Astrocyte (in vitro differentiated cells and primary cell): ENCODE results near the gene POLR2L. TPM values are rescaled to one million over a fixed set of nuclear protein-coding genes. Genes with fewer than 3 reads are reported as not detected.

Experiments used
- DNase-seq: peaks from one replicate; pipeline ENCODE4 v3.0.0-alpha.2; 2010; ENCODE audit warnings: low read depth
- FAIRE-seq: peaks from 2 replicates; lab custom pipeline; 2011; peaks lifted over from hg19 to GRCh38; lab: Jason Lieb, UNC
- H2AFZ ChIP-seq: 2 replicates; pipeline ENCODE4 v1.6.0; 2012; ENCODE audit warnings: low read depth, low read length, inconsistent platforms
- H3K27ac ChIP-seq: 2 replicates; pipeline ENCODE4 v1.5.1; 2011; ENCODE audit warnings: low read depth, low read length, inconsistent platforms
- H3K27me3 ChIP-seq: 2 replicates; pipeline ENCODE4 v1.6.0; 2011; ENCODE audit warnings: low read length, inconsistent platforms; ENCODE audit not compliant: insufficient read depth
- H3K36me3 ChIP-seq: 2 replicates; pipeline ENCODE4 v1.5.1; 2011; ENCODE audit warnings: low read length, inconsistent platforms; ENCODE audit not compliant: insufficient read depth
- H3K4me1 ChIP-seq: 2 replicates; pipeline ENCODE4 v1.5.1; 2011; ENCODE audit warnings: low read length, inconsistent platforms; ENCODE audit not compliant: insufficient read depth
- H3K4me2 ChIP-seq: 2 replicates; pipeline ENCODE4 v1.6.0; 2012; ENCODE audit warnings: low read length, inconsistent platforms
- H3K4me3 ChIP-seq: 2 replicates; pipeline ENCODE4 v1.5.1; 2011; ENCODE audit warnings: low read depth, mild to moderate bottlenecking, low read length, inconsistent platforms; ENCODE audit not compliant: insufficient read depth
- H3K79me2 ChIP-seq: 2 replicates; pipeline ENCODE4 v1.6.0; 2012; ENCODE audit warnings: mild to moderate bottlenecking, low read length, inconsistent platforms; ENCODE audit not compliant: insufficient read depth
- H3K9ac ChIP-seq: 2 replicates; pipeline ENCODE4 v1.6.0; 2012; ENCODE audit warnings: mild to moderate bottlenecking, low read length, inconsistent platforms
- H3K9me3 ChIP-seq: 2 replicates; pipeline ENCODE4 v1.5.1; 2012; ENCODE audit warnings: low read depth, mild to moderate bottlenecking, low read length, inconsistent platforms; ENCODE audit not compliant: insufficient read depth
- H4K20me1 ChIP-seq: 2 replicates; pipeline ENCODE4 v1.6.0; 2012; ENCODE audit warnings: low read length, inconsistent platforms; ENCODE audit not compliant: insufficient read depth
- H3K27ac Mint-ChIP-seq: one replicate; pipeline ENCODE4 v1.8.0; 2021; ENCODE audit warnings: mild to moderate bottlenecking, mixed read lengths; ENCODE audit not compliant: unreplicated experiment
- H3K27me3 Mint-ChIP-seq: one replicate; pipeline ENCODE4 v1.8.0; 2021; ENCODE audit warnings: low read depth, mixed read lengths; ENCODE audit not compliant: unreplicated experiment
- H3K36me3 Mint-ChIP-seq: one replicate; pipeline ENCODE4 v1.8.0; 2021; ENCODE audit warnings: low read depth, mixed read lengths; ENCODE audit not compliant: unreplicated experiment
- H3K4me1 Mint-ChIP-seq: one replicate; pipeline ENCODE4 v1.8.0; 2021; ENCODE audit warnings: low read depth, mixed read lengths; ENCODE audit not compliant: unreplicated experiment
- H3K4me3 Mint-ChIP-seq: one replicate; pipeline ENCODE4 v1.8.0; 2021; ENCODE audit warnings: mild to moderate bottlenecking, moderate library complexity, mixed read lengths; ENCODE audit not compliant: unreplicated experiment
- H3K9me3 Mint-ChIP-seq: one replicate; pipeline ENCODE4 v1.8.0; 2021; ENCODE audit warnings: mild to moderate bottlenecking, mixed read lengths; ENCODE audit not compliant: unreplicated experiment
- EZH2 ChIP-seq: IDR thresholded peaks from 2 replicates; pipeline ENCODE4 v1.6.1; 2012; ENCODE audit warnings: mild to moderate bottlenecking, low read length, inconsistent platforms; ENCODE audit not compliant: insufficient read depth
- total RNA-seq: library from RNA; stranded (reverse); gene quantifications from 2 replicates; pipeline ENCODE4 v1.2.1, GENCODE V29; 2021
- TF ChIP-seq, protein P1 (sequence below): IDR thresholded peaks from 2 replicates; pipeline ENCODE4 v1.5.1; 2011; ENCODE audit warnings: low read depth, mild to moderate bottlenecking, inconsistent platforms, low read length, moderate library complexity; ENCODE audit not compliant: insufficient read depth

POLR2L gene
- total RNA-seq, 1 donor from 2014 or later = 212 TPM

DNA sequence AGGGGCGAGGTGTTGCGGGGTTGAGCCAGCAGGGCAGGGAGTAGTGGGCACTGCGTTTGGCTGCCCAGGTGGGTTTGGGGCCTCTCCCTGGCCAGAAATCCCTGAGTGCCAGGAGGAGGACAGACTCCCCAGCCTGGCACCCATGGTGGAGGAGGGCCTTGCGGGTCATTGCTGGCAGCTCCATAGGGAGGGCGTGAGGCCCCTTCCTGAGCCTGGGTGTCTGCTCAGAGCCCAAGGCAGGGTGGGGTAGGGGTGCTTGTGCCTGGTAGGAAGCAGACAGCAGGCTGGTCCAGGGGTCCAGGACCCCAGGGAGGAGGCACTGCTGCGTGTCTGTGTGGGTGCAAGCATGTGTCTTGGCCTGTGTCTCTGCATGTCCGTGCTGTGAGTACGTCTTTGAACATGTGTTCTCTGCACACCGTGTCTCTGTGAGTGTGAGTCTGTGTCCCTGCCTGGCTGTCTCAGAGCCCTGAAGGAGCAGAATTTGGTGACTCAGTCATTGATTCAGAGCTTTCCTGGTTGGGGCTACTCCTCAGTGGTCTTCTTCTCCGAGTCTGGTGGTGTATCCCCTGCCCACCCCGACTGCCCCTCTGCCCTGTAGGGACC lies 4.3 kb upstream of the POLR2L start:
- Histone ChIP-seq H3K9me3 (no peaks in the 10 kb centered on the region), H3K79me2 (peaks cover 39% of the 10 kb centered on the region), H3K4me2 (peak overlapping the region; percentile 88), H3K36me3 (no peaks in the 10 kb centered on the region), H3K4me3 (no peak overlapping the region), H3K27ac (no peak overlapping the region), H4K20me1 (peaks cover 67% of the 10 kb centered on the region), H3K9ac (peak overlapping the region; percentile 94), H3K4me1 (peaks cover 45% of the 10 kb centered on the region), H3K27me3 (no peaks in the 10 kb centered on the region), H2AFZ (no peak overlapping the region)
- no peaks in the 10 kb centered on the region for H3K9me3 Mint-ChIP-seq
- H3K4me1 Mint-ChIP-seq = peaks cover 6% of the 10 kb centered on the region
- TF ChIP-seq EZH2 = no peak
- TF ChIP-seq, protein P1, sequence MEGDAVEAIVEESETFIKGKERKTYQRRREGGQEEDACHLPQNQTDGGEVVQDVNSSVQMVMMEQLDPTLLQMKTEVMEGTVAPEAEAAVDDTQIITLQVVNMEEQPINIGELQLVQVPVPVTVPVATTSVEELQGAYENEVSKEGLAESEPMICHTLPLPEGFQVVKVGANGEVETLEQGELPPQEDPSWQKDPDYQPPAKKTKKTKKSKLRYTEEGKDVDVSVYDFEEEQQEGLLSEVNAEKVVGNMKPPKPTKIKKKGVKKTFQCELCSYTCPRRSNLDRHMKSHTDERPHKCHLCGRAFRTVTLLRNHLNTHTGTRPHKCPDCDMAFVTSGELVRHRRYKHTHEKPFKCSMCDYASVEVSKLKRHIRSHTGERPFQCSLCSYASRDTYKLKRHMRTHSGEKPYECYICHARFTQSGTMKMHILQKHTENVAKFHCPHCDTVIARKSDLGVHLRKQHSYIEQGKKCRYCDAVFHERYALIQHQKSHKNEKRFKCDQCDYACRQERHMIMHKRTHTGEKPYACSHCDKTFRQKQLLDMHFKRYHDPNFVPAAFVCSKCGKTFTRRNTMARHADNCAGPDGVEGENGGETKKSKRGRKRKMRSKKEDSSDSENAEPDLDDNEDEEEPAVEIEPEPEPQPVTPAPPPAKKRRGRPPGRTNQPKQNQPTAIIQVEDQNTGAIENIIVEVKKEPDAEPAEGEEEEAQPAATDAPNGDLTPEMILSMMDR = no peak
- peak overlapping the region; percentile 69 for H3K27ac Mint-ChIP-seq
- no peaks in the 10 kb centered on the region for H3K36me3 Mint-ChIP-seq
- H3K27me3 Mint-ChIP-seq = no peaks in the 10 kb centered on the region
- no peak for FAIRE-seq
- DNase-seq = no peak
- H3K4me3 Mint-ChIP-seq = peak overlapping the region; percentile 77

GRCh38 chr11:845872-846495 lies 3.7 kb upstream of the POLR2L start:
- peaks cover 49% of the 10 kb centered on the region for H3K4me1 ChIP-seq
- no peaks in the 10 kb centered on the region for H3K27me3 ChIP-seq
- peak overlapping the region; percentile 24 for H3K4me3 ChIP-seq
- no peak for DNase-seq
- Mint-ChIP-seq H3K36me3 (no peaks in the 10 kb centered on the region), H3K9me3 (no peaks in the 10 kb centered on the region), H3K27me3 (no peaks in the 10 kb centered on the region), H3K4me1 (peaks cover 6% of the 10 kb centered on the region), H3K4me3 (no peak overlapping the region), H3K27ac (no peak overlapping the region)
- H3K4me2 ChIP-seq = peak overlapping the region; percentile 88
- H3K79me2 ChIP-seq = peaks cover 42% of the 10 kb centered on the region
- no peak for TF ChIP-seq EZH2
- TF ChIP-seq, protein P1 = no peak
- FAIRE-seq = no peak
- no peaks in the 10 kb centered on the region for H3K9me3 ChIP-seq
- H4K20me1 ChIP-seq = peaks cover 67% of the 10 kb centered on the region
- H3K36me3 ChIP-seq = no peaks in the 10 kb centered on the region
- peak overlapping the region; percentile 16 for H3K27ac ChIP-seq
- peak overlapping the region; percentile 94 for H3K9ac ChIP-seq
- no peak overlapping the region for H2AFZ ChIP-seq
